Epithelial cell of prostate (primary cell): ENCODE measurements around the gene CXCL3.
A peak's percentile ranks its signal among the peaks of the same experiment; 100 is the strongest.
"Not testable (repeated sequence)": the region's sequence is repeated elsewhere in the genome, so short reads cannot be mapped to it uniquely, and the experiment has no call there.

Source experiments
- DNase-seq: peaks from one replicate; pipeline ENCODE4 v3.0.0-alpha.2; 2011; ENCODE audit warnings: low read depth, low spot score
- H3K27ac ChIP-seq: fragments of 450-650 bp; 2 replicates; pipeline ENCODE4 v1.5.1; 2017; ENCODE audit warnings: mild to moderate bottlenecking

CXCL3 gene

GRCh38 chr4:74038425-74039314 is at the start of gene CXCL3:
Gene CXCL3 (minus strand): TSS chr4:74038689. CDS start chr4:74038611, 78 bp downstream.
- peak within 1 kb of the TSS; percentile 83 for H3K27ac ChIP-seq
- DNase-seq = no peak

- H3K27ac ChIP-seq = no peak overlapping the region
- DNase-seq = no peak
Measured at GRCh38 chr4:74087481-74087880, 49.0 kb upstream of the CXCL3 start.

- H3K27ac ChIP-seq = no peak overlapping the region
- no peak for DNase-seq
Measured at GRCh38 chr4:74085669-74086068, 47.2 kb upstream of the CXCL3 start.

- no peak overlapping the region for H3K27ac ChIP-seq
- DNase-seq = no peak
Measured at GRCh38 chr4:74084984-74085383, 46.5 kb upstream of the CXCL3 start.

- H3K27ac ChIP-seq = no peak overlapping the region
- DNase-seq = no peak
Measured at GRCh38 chr4:74083546-74083945, 45.1 kb upstream of the CXCL3 start.

- H3K27ac ChIP-seq = no peak overlapping the region
- no peak for DNase-seq
Measured at GRCh38 chr4:74081035-74081434, 42.5 kb upstream of the CXCL3 start.

GRCh38 chr4:74080351-74080750 is 41.9 kb upstream of the CXCL3 start:
- H3K27ac ChIP-seq, DNase-seq: not testable (repeated sequence)

- DNase-seq, H3K27ac ChIP-seq: not testable (repeated sequence)
Measured at GRCh38 chr4:74079024-74079423, 40.5 kb upstream of the CXCL3 start.

- H3K27ac ChIP-seq = no peak overlapping the region
- DNase-seq = no peak
Measured at GRCh38 chr4:74073358-74073757, 34.9 kb upstream of the CXCL3 start.

- H3K27ac ChIP-seq = no peak overlapping the region
Measured at GRCh38 chr4:74072739-74073138, 34.2 kb upstream of the CXCL3 start.

GRCh38 chr4:74067586-74067985 is 29.1 kb upstream of the CXCL3 start:
- no peak for DNase-seq
- H3K27ac ChIP-seq = no peak overlapping the region

More at GRCh38 chr4:74072739-74073138, 34.2 kb upstream of the CXCL3 start:
- no peak for DNase-seq

- DNase-seq = no peak
- H3K27ac ChIP-seq = no peak overlapping the region
Measured at GRCh38 chr4:74066232-74066631, 27.7 kb upstream of the CXCL3 start.

GRCh38 chr4:74065115-74065642 is 26.7 kb upstream of the CXCL3 start:
- H3K27ac ChIP-seq = no peak overlapping the region
- DNase-seq = no peak

- H3K27ac ChIP-seq = no peak overlapping the region
- DNase-seq = no peak
Measured at GRCh38 chr4:74063859-74064258, 25.4 kb upstream of the CXCL3 start.

GRCh38 chr4:74062953-74063352 is 24.5 kb upstream of the CXCL3 start:
- no peak overlapping the region for H3K27ac ChIP-seq
- no peak for DNase-seq

- DNase-seq = no peak
- no peak overlapping the region for H3K27ac ChIP-seq
Measured at GRCh38 chr4:74061430-74061829, 22.9 kb upstream of the CXCL3 start.

- no peak overlapping the region for H3K27ac ChIP-seq
- no peak for DNase-seq
Measured at GRCh38 chr4:74059161-74059829, 20.8 kb upstream of the CXCL3 start.

GRCh38 chr4:74058048-74058651 is 19.7 kb upstream of the CXCL3 start:
- DNase-seq = no peak
- H3K27ac ChIP-seq = peak overlapping the region; percentile 88

GRCh38 chr4:74057588-74057987 is 19.1 kb upstream of the CXCL3 start:
- H3K27ac ChIP-seq = peak overlapping the region; percentile 88
- DNase-seq = no peak

- no peak for DNase-seq
- peak overlapping the region; percentile 88 for H3K27ac ChIP-seq
Measured at GRCh38 chr4:74056858-74057562, 18.5 kb upstream of the CXCL3 start.
